C1 segment of cervical spinal cord (tissue), 14 donors: ENCODE results near the gene TARBP2.
A peak's percentile ranks its signal among the peaks of the same experiment; 100 is the strongest.

Source experiments
- DNase-seq, 14 donors: peaks; one replicate each; lab custom pipeline; 2025; lab: John Stamatoyannopoulos, UW

TARBP2 gene

DNA sequence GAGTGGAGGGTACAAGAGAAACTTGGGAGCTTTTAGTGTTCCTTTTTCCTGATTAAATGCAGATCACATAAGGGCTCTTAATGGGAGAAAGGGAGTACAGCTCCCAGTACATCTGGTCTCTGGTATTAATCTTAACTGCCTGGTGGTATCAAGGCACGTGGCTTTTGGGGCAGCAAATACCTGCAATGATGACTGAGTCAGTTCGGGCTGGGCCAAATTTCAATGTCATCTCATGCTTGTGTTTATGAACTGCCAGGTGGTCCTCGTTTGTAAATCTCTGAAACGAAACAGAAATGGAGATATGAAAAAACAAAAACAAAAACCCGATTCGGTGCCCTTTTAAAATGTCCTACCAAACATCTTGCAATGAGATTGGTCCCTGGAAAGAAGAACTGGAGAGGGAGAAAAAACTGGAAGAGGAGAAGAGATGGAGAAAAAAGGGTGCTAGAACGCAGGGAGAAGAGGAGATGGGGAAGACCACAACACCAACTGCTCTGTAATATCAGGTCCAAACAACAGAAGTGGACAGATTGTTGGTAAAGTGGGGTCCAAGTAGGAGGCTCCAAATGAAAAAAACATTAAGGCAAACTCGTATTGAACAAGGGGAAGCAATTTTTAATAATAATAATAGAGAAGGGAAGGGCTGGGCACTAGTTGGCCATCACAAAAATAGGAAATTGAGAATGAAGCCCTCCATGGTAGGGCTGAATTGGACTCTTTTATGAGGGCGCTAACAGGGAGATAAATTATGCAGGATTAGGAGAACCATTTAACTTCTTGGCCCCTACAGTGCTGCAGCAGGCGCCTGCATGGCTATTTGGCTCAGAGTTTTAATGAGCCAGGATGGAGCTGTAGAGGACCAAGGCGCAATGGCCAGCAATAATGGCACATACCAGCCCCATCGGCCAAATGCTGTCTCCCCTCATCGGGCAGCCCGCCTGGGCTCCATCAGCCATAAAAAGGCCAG lies 51.6 kb downstream of the TARBP2 start:
- DNase-seq = peak in 4 of 14 donors; percentile 16 to 86 (median 19)
